ENCODE data around the gene HK3. TPM values are rescaled to one million over a fixed set of nuclear protein-coding genes. Genes with fewer than 3 reads are reported as not detected.

Gene HK3
- total and polyA plus RNA-seq, 9 of the 15 experiments (the other 6 are each of a cell fraction or from before 2014, with no cell fraction given): 0.16 TPM; not detected in 8

GRCh38 chr5:176850371-176851245, 48.5 kb downstream of the HK3 start:
- TF ChIP-seq ZNF263 (CRISPR knock-in tag; IDR thresholded peaks at IDR 0.05; ENCODE audit: borderline replicate concordance): peak; percentile 66; the same call in 1 of the 2 replicates
- TF ChIP-seq, protein P1, sequence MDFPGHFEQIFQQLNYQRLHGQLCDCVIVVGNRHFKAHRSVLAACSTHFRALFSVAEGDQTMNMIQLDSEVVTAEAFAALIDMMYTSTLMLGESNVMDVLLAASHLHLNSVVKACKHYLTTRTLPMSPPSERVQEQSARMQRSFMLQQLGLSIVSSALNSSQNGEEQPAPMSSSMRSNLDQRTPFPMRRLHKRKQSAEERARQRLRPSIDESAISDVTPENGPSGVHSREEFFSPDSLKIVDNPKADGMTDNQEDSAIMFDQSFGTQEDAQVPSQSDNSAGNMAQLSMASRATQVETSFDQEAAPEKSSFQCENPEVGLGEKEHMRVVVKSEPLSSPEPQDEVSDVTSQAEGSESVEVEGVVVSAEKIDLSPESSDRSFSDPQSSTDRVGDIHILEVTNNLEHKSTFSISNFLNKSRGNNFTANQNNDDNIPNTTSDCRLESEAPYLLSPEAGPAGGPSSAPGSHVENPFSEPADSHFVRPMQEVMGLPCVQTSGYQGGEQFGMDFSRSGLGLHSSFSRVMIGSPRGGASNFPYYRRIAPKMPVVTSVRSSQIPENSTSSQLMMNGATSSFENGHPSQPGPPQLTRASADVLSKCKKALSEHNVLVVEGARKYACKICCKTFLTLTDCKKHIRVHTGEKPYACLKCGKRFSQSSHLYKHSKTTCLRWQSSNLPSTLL (IDR thresholded peaks at IDR 0.05): no peak
- peaks cover 8% of the 10 kb centered on the region; the same call in 1 of the 2 replicates for H4K20me1 ChIP-seq (replicated peaks; ENCODE audit: control insufficient read depth, insufficient read depth, low read length)
- no TSS peak for BruUV-seq (replicated peaks)
- intact Hi-C loops (cut with micrococcal nuclease): no loop called here
- 1% methylated on average over 16 of the region's 21 CpGs for WGBS (ENCODE audit: insufficient coverage, low coverage, missing lambda C conversion rate)
- H3K4me3 ChIP-seq: no peak overlapping the region
- H3K79me2 ChIP-seq (ENCODE audit: control insufficient read depth, insufficient read depth, low read length): no peaks in the 10 kb centered on the region
- POLR2A ChIA-PET: interaction anchor here (0.6 to 1.1 kb wide), 2 partner anchors 10 to 275 kb away, joined by 3 to 5 read pairs; no protein-coding TSS in a partner anchor
- ATAC-seq (no peak), FAIRE-seq (no peak), DNase-seq (ENCODE audit: extremely low read depth in 1 of 4, low spot score in 3 of 4) (no peak)
- H3K27ac ChIP-seq (ENCODE audit: extremely low read depth, low read depth, low read length): no peak overlapping the region
- no peaks in the 10 kb centered on the region for H3K36me3 ChIP-seq (ENCODE audit: control insufficient read depth, insufficient read depth, low read length)
- H3K4me2 ChIP-seq (ENCODE audit: insufficient read depth, low read length): no peak overlapping the region
- no peak overlapping the region for H2AFZ ChIP-seq (ENCODE audit: low read depth, low read length)
- peaks cover 3% of the 10 kb centered on the region for H3K9me1 ChIP-seq (ENCODE audit: control insufficient read depth, insufficient read depth, low read length)
- no peak overlapping the region for H3K9ac ChIP-seq (ENCODE audit: insufficient read depth in 1 of 2, low read depth in 2 of 2, low read length in 2 of 2)
- peaks cover 0 to 16% of the 10 kb centered on the region in 2 experiments; a peak in 2 of 5 replicates for H3K4me1 ChIP-seq (replicated peaks in 1 of 2; ENCODE audit: control insufficient read depth in 2 of 2, insufficient read depth in 2 of 2, low read length in 2 of 2)
- in situ Hi-C loops (cut with MboI): no loop called here
- peaks cover 52 to 93% of the 10 kb centered on the region in 2 experiments for H3K27me3 ChIP-seq (ENCODE audit: control insufficient read depth in 2 of 2, insufficient read depth in 2 of 2, low read length in 2 of 2)
- no peaks in the 10 kb centered on the region for H3K9me3 ChIP-seq (replicated peaks; ENCODE audit: control insufficient read depth, insufficient read depth, low read depth, low read length)
- CTCF ChIA-PET (ENCODE audit: low intra/inter-chr PET ratio): no interaction called here

All from K562 (cell line).